ENCODE results near the gene FRAS1. TPM values are rescaled to one million over a fixed set of nuclear protein-coding genes. Genes with fewer than 3 reads are reported as not detected.

The FRAS1 gene
- total RNA-seq, 2 donors from 2014 or later: 2.0 to 7.1 TPM

GRCh38 chr4:78353921-78354320, 296.8 kb downstream of the FRAS1 start:
- Histone ChIP-seq H3K4me1 (ENCODE audit: control insufficient read depth in 1 of 2, low read depth in 2 of 2) (no peaks in the 10 kb centered on the region), H3K36me3 (no peaks in the 10 kb centered on the region), H3K4me3 (no peak overlapping the region), H3K27me3 (replicated peaks; ENCODE audit: insufficient read depth) (no peaks in the 10 kb centered on the region), H3K27ac (no peak overlapping the region), H3K9me3 (no peaks in the 10 kb centered on the region)
- ATAC-seq (ENCODE audit: insufficient number of reproducible peaks, low FRiP score, low read depth) (no peak), DNase-seq (ENCODE audit: low spot score) (no peak)
- TF ChIP-seq, protein P1, sequence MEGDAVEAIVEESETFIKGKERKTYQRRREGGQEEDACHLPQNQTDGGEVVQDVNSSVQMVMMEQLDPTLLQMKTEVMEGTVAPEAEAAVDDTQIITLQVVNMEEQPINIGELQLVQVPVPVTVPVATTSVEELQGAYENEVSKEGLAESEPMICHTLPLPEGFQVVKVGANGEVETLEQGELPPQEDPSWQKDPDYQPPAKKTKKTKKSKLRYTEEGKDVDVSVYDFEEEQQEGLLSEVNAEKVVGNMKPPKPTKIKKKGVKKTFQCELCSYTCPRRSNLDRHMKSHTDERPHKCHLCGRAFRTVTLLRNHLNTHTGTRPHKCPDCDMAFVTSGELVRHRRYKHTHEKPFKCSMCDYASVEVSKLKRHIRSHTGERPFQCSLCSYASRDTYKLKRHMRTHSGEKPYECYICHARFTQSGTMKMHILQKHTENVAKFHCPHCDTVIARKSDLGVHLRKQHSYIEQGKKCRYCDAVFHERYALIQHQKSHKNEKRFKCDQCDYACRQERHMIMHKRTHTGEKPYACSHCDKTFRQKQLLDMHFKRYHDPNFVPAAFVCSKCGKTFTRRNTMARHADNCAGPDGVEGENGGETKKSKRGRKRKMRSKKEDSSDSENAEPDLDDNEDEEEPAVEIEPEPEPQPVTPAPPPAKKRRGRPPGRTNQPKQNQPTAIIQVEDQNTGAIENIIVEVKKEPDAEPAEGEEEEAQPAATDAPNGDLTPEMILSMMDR (IDR thresholded peaks at IDR 0.05): no peak

GRCh38 chr4:78354782-78355181, 297.7 kb downstream of the FRAS1 start:
- Histone ChIP-seq H3K4me3 (no peak overlapping the region), H3K4me1 (ENCODE audit: control insufficient read depth in 1 of 2, low read depth in 2 of 2) (no peaks in the 10 kb centered on the region), H3K9me3 (no peaks in the 10 kb centered on the region), H3K27ac (no peak overlapping the region), H3K27me3 (replicated peaks; ENCODE audit: insufficient read depth) (no peaks in the 10 kb centered on the region), H3K36me3 (no peaks in the 10 kb centered on the region)
- ATAC-seq (ENCODE audit: insufficient number of reproducible peaks, low FRiP score, low read depth) (no peak), DNase-seq (ENCODE audit: low spot score) (no peak)
- TF ChIP-seq, protein P1 (IDR thresholded peaks at IDR 0.05): no peak

GRCh38 chr4:78355306-78355705, 298.2 kb downstream of the FRAS1 start:
- Histone ChIP-seq H3K27me3 (replicated peaks; ENCODE audit: insufficient read depth) (no peaks in the 10 kb centered on the region), H3K36me3 (no peaks in the 10 kb centered on the region), H3K4me1 (ENCODE audit: control insufficient read depth in 1 of 2, low read depth in 2 of 2) (no peaks in the 10 kb centered on the region), H3K9me3 (no peaks in the 10 kb centered on the region), H3K4me3 (no peak overlapping the region), H3K27ac (no peak overlapping the region)
- ATAC-seq (ENCODE audit: insufficient number of reproducible peaks, low FRiP score, low read depth) (no peak), DNase-seq (ENCODE audit: low spot score) (no peak)
- TF ChIP-seq, protein P1 (IDR thresholded peaks at IDR 0.05): no peak

DNA sequence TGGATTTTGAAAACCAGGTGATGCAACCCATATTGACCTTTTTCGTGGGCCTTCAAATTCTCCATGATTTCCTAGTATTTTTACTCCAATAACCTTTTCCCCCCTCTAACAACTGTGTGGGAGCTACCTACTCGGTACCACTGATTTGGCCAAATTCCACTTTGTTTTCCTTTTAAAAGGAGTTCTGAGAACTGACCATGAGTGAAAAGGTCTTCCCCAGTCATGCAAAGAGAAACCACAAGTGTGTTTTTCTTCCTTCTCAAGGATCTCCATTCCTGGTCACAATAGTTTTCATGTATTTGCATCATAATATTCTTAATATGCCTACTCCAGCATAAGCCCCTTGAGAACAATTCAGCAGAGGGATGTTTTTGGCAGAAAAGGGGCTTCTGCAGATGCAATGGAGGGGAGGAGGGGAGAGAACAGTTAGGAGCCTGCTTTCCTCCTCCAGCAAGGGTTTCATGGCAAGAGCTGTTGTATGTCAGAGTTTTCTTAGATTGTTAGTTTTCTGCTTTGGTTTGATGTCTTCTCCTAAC, 299.2 kb downstream of the FRAS1 start:
- Histone ChIP-seq H3K27ac (no peak overlapping the region), H3K27me3 (replicated peaks; ENCODE audit: insufficient read depth) (no peaks in the 10 kb centered on the region), H3K4me3 (no peak overlapping the region), H3K36me3 (no peaks in the 10 kb centered on the region), H3K9me3 (no peaks in the 10 kb centered on the region), H3K4me1 (ENCODE audit: control insufficient read depth in 1 of 2, low read depth in 2 of 2) (no peaks in the 10 kb centered on the region)
- ATAC-seq (ENCODE audit: insufficient number of reproducible peaks, low FRiP score, low read depth): no peak
- no peak for DNase-seq (ENCODE audit: low spot score)
- TF ChIP-seq, protein P1 (IDR thresholded peaks at IDR 0.05): no peak

- ATAC-seq (ENCODE audit: insufficient number of reproducible peaks, low FRiP score, low read depth): no peak
- Histone ChIP-seq H3K4me3 (no peak overlapping the region), H3K27me3 (replicated peaks; ENCODE audit: insufficient read depth) (no peaks in the 10 kb centered on the region), H3K36me3 (no peaks in the 10 kb centered on the region), H3K9me3 (no peaks in the 10 kb centered on the region), H3K27ac (no peak overlapping the region), H3K4me1 (ENCODE audit: control insufficient read depth in 1 of 2, low read depth in 2 of 2) (no peaks in the 10 kb centered on the region)
- no peak for DNase-seq (ENCODE audit: low spot score)
- TF ChIP-seq, protein P1 (IDR thresholded peaks at IDR 0.05): no peak
Observed at GRCh38 chr4:78357122-78357521, 300.0 kb downstream of the FRAS1 start.

Data from thoracic aorta (tissue), 2 donors.